UCSD-AML1 (cell line): ENCODE data around the gene NTPCR.
"Not testable (repeated sequence)": the region's sequence is repeated elsewhere in the genome, so short reads cannot be mapped to it uniquely, and the experiment has no call there.

Experiments used
- DNase-seq: peaks from one replicate; lab custom pipeline; 2025; ENCODE audit not compliant: unreplicated experiment; lab: John Stamatoyannopoulos, UW

NTPCR gene

DNA sequence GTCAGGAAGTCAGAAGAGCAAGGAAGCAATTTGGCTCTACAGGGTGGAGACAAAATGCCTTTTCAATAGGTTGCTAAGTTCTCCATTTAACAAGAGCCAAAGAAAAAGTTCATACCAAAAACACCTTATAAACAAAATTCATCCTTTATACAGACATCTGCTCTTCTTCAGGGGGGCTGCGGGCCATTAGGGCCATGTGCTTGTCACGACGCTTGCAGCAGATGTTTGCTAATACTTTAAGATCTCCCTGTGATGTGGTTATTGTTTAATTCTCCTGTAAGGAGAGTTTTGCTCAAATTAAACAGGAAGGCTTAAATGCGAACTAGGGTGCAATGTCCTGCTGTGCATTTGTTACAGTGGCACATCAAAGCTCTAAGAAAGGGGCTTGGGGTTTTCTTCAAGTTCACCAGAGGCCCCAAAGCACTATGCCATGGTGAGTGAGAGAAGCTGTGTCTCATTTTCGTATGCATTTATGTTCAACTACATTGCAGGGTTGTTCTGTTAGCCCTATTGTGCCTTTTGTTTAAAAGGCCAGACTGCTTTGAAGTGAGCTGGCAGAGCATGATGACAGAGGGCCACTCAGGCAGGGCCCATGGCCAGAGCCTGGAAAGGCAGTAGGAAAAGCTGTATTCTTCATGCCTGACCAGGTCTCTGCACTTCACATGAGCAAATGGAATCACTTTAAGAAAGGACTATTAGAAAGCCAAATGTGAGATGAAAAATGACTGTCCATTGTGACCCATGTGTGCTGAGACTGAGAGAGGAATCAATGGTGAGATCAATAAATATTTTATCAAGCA is 24.8 kb upstream of the NTPCR start:
- no peak for DNase-seq

DNA sequence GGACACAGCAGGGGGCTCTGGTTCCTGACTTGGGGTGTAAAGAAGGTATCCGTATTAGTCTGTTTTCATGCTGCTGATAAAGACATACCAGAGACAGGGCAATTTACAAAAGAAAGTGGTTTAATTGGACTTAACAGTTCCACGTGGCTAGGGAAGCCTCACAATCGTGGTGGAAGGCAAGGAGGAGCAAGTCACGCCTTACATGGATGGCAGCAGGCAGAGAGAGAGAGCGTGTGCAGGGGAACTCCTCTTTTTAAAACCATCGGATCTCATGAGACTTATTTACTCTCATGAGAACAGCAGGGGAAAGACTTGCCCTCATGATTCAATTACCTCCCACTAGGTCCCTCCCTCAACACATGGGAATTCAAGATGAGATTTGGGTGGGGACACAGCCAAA is 23.2 kb upstream of the NTPCR start:
- not testable (repeated sequence) for DNase-seq

DNA sequence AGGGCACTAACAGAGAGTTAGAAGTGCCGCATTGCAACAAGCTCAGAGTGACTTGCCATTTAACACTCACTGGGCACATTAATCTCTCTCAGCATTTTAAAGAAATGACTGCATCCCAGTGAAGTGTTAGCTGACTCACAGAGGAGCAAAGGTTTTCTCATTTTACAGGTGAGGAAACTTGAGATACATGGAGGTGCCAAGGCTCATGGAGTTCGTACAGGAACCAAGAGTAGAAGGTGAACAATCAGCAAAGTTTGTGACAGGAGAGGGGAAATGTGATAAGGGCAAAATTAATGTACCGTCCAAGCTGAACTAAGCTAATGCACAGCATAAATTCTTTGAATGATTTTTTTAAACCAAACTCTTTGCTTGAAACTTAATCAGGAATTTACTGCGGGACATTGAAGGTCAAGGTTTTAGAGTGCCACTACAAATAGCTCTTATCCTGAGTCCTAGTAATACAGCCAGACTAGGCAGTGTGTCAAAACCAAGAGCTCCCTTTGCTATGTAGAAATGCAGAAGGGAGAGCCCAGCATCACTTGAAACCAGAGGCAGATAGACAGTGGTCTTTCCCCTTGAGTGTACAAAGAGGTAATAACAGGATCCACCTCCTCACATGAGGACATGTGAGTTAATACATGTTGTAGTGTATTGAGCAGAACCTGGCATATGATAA is 22.4 kb upstream of the NTPCR start:
- DNase-seq, result no peak

DNA sequence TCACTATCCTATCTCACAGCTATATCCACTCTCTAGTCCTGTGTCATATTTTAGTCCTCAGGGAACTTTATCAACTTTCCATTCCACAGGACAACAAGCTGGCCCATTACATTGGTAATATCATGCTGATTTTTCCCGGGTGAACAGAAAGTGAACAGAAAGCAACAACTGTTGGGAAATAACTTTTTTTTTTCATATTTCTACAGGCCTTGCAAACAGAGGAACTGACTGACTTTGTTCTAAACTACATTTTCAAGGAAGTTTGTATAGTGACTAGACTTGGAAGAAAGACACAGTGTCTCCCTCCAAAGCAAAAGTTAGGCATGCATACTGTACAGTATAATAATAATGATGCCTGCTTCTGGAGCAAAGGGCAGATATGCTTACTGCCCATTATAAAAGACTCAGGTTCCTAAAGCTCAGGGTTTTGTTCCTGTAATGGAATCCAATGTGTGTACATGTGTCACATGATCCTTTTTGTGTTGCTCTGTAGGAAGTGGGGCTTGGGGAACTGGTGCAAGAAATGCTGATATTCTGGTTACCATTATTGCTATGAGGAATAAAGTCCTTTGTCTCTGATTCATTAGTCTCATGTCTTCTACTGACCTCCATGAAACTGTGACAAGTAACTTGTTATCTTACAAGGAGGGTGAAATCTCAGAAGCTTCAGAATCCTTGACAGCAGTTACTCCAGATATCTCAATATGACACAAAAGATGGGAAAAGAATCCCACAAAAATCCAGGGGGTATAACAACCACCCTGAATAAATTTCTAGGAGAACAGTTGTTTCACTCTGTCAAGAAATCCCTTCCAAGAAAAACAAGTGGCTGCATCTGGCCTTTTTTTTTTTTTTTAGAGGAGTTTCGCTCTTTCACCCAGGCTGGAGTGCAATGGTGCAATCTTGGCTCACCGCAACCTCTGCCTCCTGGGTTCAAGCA is 17.7 kb upstream of the NTPCR start:
- DNase-seq, result no peak

DNA sequence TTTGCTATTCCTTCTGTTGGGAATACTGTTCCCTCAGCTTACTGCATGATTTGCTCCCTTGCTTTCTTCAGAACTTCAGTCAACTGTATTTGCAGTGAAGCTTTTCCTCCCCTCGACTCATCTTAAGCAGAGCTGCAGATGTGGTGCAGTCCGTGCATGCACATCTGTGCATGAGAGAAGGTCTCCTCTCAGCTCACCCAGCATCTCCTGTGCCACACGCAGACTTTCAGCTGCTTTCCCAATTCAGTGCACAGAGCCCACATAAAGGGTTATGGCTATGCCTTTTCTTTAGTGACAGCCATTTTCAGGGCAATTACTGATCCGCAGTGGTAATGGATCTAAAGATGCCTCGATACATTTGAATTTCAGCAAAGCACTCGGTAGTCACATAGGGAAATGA is 13.5 kb upstream of the NTPCR start:
- no peak for DNase-seq

DNA sequence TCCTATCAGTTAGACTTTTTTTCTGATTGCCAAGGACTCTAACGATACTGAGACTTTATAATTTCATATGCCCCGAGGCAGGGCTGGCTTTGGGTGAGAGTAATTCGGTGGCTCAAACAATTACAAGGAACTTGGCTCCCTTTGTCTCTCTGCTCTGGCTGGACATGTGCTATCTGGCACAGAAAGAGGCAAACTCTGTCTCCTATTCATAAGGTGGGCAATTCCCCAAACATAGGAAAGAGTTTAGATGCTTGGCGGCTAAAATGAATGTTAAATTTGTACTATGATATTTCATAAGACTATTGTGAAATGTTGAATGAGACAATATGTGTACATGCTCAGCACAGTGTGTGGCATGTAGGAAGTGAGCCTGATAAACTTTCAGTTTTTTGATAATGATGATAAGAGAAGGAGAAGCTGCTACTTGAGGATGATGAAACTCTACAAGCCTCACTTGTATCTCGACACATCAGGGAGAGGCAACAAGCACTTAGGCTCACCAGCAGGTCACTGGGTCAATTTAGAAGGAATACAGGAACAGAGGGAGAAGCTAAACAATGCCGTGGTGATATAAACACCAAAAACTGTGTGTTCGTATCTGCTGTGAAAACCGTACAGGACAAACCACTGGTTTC is 12.6 kb upstream of the NTPCR start:
- no peak for DNase-seq

DNA sequence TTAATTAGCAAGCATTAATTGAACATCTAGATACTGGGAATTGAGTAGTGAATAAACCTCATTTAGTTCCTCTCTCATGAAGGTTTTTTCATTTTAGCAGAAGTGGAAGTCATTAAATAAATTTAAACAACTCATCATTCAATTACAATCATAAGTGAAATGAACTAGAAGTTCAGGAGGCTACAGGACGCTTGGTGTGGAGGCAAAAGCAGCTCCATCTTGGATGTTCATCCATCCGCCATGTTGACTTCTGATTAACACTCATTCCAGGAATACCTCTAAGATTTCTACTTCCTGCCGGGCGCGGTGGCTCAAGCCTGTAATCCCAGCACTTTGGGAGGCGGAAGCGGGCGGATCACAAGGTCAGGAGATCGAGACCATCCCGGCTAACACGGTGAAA is 11.5 kb upstream of the NTPCR start:
- DNase-seq, result no peak

DNA sequence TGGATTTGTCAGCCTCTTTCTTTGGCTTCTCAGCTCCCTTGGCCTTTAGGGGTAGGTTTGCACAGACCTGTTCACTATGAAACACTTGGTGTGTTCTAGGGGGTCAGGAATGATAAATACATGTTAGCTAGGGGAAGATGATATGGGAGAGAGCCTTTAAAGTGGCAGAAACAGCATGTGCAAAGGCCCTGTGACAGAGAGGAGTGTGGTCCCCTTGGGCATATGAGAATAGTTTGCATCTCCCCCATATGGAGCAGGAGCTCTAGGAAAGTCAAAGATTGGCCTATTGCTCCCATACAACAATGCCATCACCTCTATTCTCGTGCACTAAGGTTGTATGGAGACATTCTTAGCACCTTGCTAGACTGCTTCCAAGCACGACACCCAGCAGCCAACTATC is 10.7 kb upstream of the NTPCR start:
- DNase-seq, result no peak

DNA sequence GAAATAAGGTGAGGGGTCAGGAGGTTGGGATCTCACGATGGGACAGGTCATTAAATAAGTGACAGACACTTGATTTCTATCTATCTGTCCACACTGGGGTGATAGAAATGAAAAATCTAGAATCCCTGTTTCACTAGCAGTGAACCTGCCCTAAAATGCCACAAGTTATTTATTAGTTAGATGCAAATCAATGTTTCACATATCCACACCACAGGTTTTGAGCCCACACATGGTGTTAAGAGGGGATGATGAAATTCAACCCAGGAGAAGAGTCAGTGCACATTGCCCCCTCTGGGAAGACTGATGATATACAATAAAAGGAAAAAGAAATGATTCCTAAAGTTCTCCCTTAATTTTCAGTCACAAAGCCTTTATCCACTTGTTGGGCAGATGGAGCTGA is 10.1 kb upstream of the NTPCR start:
- DNase-seq, result no peak

DNA sequence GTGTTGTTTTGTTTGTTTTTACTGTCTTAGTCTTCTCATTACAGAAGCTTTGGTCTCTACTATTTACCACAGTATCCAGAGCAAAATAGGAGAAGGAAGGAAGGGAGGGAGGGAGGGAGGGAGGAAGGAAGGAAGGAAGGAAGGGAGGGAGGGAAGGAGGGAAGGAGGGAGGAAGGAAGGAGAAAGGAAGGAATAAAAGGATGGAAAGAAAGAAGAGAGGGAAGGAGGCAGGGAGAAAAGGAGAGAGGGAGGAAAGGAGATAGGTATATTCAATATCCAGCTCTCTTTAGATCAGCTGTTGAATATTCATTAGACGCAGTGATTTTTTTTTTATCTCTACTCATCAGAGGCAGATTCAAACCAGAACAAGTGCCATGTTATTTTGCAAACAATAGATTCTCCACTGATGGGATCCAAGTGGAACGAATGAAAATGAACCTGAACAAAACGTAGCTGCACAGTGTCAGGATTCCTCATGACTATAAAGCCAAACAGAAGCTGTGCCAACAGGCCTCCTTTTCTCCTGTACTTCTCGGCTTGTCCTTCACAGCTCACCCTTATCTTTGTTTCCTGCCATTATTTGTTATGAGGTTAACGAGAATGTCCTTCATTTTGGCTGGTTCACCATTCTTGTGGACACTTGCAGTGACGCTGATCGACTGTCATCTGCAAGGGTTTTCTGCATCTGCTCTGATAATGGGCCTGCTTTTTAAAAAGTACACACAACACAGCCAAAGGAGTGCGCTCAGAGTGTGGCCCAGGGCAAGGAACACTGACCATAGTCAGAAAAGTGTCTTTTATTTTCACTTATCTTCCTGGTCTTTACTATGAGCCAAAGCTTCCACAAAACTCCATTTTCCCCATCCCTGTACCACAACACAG is 7.8 kb upstream of the NTPCR start:
- DNase-seq, result no peak

DNA sequence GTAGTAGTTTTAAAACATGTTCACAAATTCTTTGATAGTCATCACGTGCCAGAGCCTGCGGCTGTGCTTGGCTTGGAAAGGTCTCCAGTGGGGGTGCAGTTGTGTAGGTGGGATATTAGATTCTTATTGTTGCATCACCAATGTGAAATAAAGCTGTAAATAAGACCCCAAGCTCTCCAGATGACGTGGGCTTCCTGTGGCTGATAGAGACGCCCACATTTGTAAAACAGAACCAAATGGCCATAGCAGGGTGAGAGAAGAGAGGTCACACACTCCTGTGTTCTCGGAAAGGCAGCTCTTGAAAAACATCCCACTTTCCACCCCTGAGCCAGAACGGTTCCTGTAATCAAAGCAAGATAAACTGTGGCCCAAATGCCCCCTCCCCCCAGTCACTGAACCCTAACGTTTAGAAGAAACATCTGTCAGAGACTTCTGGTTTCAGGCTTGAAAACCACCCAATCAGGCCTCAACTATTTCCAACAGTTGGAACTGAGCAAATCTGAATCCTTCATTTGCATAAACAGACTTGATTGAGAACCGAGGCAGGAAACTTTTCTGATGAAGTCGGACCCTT is 6.6 kb upstream of the NTPCR start:
- no peak for DNase-seq

DNA sequence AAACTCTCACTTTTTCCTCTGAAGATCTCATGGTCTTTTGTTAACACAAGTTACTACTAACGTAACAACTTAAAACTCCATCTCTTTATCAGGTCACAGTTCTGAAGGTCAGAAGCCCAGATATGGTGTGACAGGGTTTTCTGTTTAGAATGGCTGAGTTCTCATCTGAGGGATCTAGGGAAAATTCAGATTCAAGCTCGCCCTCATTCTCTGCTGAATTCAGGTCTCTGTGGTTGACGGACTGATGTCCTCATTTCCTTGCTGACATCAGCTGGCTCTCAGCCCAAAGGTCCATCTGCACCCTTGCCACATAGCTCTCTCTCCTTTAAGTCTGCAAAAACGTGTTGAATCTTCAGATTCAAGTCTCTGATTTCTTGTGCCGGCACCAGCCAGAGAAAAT is 6.1 kb upstream of the NTPCR start:
- no peak for DNase-seq

DNA sequence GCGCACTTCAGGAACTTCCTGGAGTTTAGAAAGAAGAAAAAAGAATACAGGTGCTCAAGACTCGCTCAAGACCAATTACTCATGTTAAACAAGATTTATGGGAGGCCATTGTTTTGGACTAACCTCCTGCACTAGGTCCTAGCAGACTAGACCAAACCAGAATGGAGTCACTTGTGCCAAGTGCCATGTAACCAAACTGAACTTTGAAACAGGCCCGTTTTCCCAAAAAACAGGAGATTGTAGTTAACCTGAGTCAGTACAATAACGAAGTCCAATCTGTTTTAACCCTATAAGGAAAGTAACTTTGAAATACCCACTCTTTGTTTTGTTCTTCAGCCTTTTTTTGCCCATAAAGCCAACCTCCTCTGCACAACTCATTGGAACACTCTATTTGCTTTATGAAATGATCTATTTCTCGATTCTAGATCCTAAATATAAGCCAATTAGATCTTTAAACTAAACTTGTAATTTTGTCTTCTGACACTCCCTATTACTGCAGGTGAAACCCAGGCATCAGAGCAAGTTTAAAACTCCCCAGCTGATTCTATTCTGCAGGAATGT is 695 bp upstream of the NTPCR start:
- no peak for DNase-seq

DNA sequence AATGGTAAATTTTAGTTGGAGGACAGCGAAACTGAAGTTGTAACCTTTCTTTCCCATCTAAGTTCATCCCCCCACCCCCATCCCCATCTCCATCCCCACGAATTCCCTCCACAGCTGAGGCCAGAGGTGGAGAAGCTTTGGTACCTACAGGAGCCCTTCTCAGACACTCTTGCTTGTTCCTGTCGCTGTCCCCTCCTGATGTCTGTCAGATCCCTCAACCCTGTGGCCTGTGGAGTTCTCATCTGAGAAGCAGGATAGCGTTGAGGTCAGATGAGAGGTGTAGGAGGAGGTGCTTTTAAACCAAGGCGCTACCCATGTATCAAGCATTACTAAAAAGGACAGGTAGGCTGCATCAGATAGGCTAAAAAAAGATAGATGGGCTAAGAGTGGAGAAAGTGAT is 769 bp downstream of the NTPCR start:
- no peak for DNase-seq

DNA sequence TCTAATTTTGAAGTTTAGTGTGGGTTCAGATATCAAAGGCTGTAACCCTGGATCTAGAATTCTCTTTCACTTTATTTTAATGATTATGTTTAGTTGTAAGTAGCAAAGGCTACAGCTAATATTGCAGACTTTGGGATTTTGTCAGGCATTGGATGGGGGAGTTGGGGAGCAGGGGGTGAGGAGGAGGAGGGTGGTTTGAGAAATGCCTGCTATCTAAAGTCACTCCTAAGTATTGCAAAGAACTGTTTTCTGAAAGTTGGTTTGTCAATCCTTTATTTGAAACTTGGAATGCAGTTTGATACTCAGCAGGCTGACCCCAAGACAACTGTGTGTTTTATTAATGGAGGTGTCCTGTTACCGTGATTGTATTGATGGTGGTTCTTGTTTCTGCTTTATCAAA is 1.2 kb downstream of the NTPCR start:
- no peak for DNase-seq

DNA sequence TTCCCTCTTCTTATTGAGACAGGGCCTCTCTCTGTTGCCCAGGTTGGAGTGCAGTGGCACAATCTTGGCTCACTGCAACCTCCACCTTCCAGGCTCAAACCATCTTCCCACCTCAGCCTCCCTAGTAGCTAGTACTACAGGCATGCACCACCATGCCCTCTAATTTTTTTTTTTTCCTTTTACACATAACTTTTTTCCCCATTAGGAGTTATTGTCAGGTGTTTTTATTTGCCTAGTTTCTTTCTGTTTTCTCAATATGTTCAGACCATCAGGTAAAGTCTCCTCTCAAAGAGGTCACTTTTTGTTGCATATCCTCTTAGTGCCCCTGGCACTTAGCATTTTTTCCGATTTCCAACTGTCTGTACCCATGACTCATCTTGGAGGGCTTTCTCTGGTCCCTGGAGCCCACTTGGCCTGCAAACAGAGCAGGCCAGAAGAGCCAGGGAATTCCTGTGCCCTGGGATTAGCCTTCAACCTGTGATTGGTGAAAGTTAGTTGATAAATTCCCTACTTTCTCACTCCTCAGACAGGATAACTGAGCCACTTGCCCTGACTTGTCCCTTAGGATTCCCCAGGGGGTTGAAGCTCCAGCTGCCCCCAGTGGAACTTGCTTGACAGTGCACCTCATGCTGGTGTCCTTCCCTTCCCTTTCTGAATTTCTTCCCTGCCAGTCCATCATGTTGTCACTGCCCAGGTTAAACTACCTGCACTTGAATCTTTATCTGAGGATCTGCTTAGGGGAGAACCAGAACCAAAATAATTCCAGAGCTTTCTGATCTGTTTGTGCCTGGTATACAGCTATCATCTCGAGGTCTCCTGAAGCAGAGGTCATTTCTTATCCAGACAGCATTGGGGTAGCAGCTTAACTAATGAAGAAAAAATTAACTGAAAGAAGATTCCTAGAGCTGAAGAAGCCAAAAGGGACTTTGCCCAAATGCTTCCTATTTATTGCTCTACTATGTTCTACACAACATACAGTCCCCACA is 2.4 kb downstream of the NTPCR start:
- DNase-seq, result peak; percentile 42

DNA sequence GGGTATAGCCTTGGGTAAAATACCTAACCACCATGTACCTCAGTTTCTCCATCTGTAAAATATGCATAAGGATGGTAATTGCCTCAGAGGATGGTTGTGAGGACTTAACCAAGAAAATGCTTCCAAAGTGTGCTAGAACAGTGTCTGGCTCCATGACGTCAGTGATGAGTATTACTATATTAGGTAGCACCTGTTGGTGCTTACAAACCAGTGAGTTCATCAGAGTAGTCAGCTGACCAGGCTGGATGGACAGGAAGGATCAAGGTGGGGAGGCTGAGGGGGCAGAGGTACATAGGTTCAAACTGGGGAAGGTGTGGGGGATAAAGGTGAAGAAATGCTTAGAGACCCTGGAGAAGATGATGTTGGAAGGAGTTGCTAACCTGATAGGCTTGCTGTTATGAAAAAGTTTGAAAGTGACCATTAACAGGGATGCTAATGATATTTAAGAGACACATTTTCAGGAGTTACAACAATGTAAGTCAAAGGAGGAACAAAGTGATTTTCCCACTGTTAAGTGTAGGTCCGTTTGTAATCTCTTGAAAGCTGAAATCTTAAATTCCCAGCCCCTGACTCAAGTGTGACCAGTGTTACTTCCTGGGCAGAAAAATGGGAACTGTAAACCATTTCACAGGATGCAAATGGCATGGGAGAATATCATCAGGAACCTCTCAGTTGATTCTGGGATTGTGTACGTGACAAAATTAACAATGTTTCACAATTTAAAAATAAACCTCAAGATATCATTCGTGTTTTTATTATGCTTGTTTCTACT is 4.4 kb downstream of the NTPCR start:
- no peak for DNase-seq

DNA sequence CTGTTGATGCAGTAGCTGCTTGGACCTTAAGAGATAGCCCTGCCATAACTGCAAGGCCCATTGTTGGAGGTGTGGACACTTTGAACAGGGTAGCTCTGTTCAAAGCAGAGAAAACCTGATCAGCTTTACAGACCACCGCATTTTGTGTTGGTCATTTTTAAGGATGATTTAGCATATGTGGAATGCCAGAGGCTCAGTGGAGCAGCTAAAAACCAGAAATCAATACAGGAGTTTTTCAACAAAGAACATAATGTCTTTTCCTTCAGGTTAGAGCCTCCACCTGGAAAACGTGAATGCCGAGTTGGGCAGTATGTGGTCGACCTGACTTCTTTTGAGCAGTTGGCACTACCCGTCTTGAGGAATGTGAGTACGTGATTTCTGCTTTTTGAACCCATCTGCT is 5.7 kb downstream of the NTPCR start:
- DNase-seq, result no peak
